Loucy (cell line): ENCODE results near the gene PKNOX2.

Source experiments
- EZH2phosphoT487 ChIP-seq: fragments of 200-600 bp; IDR thresholded peaks from 2 replicates; pipeline ENCODE4 v1.6.1; 2018; ENCODE audit warnings: antibody characterized with exemption, mild to moderate bottlenecking, moderate library complexity, borderline replicate concordance
- TF ChIP-seq, protein P1 (sequence below): fragments of 200-600 bp; sonication (generic); conservative IDR thresholded peaks from 2 replicates; pipeline ENCODE4 v1.5.1; 2014; ENCODE audit warnings: mild to moderate bottlenecking, antibody characterized with exemption, low read length

DNA sequence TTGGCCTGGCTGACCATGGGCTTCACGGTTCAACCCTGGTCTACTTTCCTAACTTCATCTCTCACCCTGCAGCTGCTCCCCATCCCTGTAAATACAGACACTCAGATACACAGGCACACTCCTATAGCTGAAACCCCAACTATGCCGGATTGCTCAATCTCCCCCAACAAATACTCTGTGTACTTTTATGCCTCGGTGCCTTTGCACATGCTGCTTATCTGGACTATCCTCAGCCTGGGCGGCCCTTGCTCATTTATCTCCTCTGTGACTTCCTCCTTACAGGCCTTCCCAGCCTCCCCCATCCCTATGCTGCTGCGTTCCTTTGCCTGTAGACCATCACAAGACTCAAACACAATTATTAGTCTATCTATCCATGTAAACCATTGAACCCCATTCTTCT is 76.6 kb downstream of the PKNOX2 start:
- TF ChIP-seq, protein P1, sequence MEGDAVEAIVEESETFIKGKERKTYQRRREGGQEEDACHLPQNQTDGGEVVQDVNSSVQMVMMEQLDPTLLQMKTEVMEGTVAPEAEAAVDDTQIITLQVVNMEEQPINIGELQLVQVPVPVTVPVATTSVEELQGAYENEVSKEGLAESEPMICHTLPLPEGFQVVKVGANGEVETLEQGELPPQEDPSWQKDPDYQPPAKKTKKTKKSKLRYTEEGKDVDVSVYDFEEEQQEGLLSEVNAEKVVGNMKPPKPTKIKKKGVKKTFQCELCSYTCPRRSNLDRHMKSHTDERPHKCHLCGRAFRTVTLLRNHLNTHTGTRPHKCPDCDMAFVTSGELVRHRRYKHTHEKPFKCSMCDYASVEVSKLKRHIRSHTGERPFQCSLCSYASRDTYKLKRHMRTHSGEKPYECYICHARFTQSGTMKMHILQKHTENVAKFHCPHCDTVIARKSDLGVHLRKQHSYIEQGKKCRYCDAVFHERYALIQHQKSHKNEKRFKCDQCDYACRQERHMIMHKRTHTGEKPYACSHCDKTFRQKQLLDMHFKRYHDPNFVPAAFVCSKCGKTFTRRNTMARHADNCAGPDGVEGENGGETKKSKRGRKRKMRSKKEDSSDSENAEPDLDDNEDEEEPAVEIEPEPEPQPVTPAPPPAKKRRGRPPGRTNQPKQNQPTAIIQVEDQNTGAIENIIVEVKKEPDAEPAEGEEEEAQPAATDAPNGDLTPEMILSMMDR = no peak
- no peak for TF ChIP-seq EZH2phosphoT487
